Measurements from ENCODE around the gene ACKR3.

Gene ACKR3

GRCh38 chr2:236607471-236608187 is 38.0 kb downstream of the ACKR3 start:
- no peaks in the 10 kb centered on the region for H3K36me3 ChIP-seq (ENCODE audit: control insufficient read depth, insufficient read depth, low read length)
- H3K4me1 ChIP-seq (ENCODE audit: control insufficient read depth, insufficient read depth, low read length), result peaks cover 1% of the 10 kb centered on the region; the same call in 1 of the 2 replicates
- H3K27me3 ChIP-seq (ENCODE audit: control insufficient read depth, insufficient read depth, low read length), result no peaks in the 10 kb centered on the region; the same call in 1 of the 2 replicates
- no peak overlapping the region for H3K27ac ChIP-seq (ENCODE audit: low read length)
- DNase-seq (ENCODE audit: low read depth, low spot score), result no peak
- H3K4me3 ChIP-seq (ENCODE audit: low read length), result no peak overlapping the region
- H3K9me3 ChIP-seq (ENCODE audit: control insufficient read depth, insufficient read depth, low read length), result no peaks in the 10 kb centered on the region
- WGBS (ENCODE audit: insufficient coverage, insufficient read length), result no CpG with 5 or more reads among the region's 9 CpGs

- no peak for DNase-seq (ENCODE audit: low read depth, low spot score)
- H3K27ac ChIP-seq (ENCODE audit: low read length), result no peak overlapping the region
- no peaks in the 10 kb centered on the region for H3K36me3 ChIP-seq (ENCODE audit: control insufficient read depth, insufficient read depth, low read length)
- H3K4me1 ChIP-seq (ENCODE audit: control insufficient read depth, insufficient read depth, low read length), result peaks cover 1% of the 10 kb centered on the region; the same call in 1 of the 2 replicates
- H3K27me3 ChIP-seq (ENCODE audit: control insufficient read depth, insufficient read depth, low read length), result no peaks in the 10 kb centered on the region; the same call in 1 of the 2 replicates
- no peaks in the 10 kb centered on the region for H3K9me3 ChIP-seq (ENCODE audit: control insufficient read depth, insufficient read depth, low read length)
- H3K4me3 ChIP-seq (ENCODE audit: low read length), result no peak overlapping the region
- WGBS (ENCODE audit: insufficient coverage, insufficient read length), result no CpG with 5 or more reads among the region's 3 CpGs
Measured at GRCh38 chr2:236608188-236608525, 38.5 kb downstream of the ACKR3 start.

- Histone ChIP-seq H3K27me3 (ENCODE audit: control insufficient read depth, insufficient read depth, low read length) (no peaks in the 10 kb centered on the region; the same call in 1 of the 2 replicates), H3K4me1 (ENCODE audit: control insufficient read depth, insufficient read depth, low read length) (peaks cover 1% of the 10 kb centered on the region; the same call in 1 of the 2 replicates), H3K27ac (ENCODE audit: low read length) (no peak overlapping the region), H3K9me3 (ENCODE audit: control insufficient read depth, insufficient read depth, low read length) (no peaks in the 10 kb centered on the region), H3K4me3 (ENCODE audit: low read length) (no peak overlapping the region), H3K36me3 (ENCODE audit: control insufficient read depth, insufficient read depth, low read length) (no peaks in the 10 kb centered on the region)
- WGBS (ENCODE audit: insufficient coverage, insufficient read length), result no CpG with 5 or more reads among the region's 3 CpGs
- no peak for DNase-seq (ENCODE audit: low read depth, low spot score)
Measured at GRCh38 chr2:236608710-236609109, 39.1 kb downstream of the ACKR3 start.

GRCh38 chr2:236610991-236611821 is 41.6 kb downstream of the ACKR3 start:
- Histone ChIP-seq H3K9me3 (ENCODE audit: control insufficient read depth, insufficient read depth, low read length) (no peaks in the 10 kb centered on the region), H3K4me3 (ENCODE audit: low read length) (no peak overlapping the region), H3K36me3 (ENCODE audit: control insufficient read depth, insufficient read depth, low read length) (no peaks in the 10 kb centered on the region), H3K4me1 (ENCODE audit: control insufficient read depth, insufficient read depth, low read length) (peaks cover 1% of the 10 kb centered on the region; the same call in 1 of the 2 replicates), H3K27ac (ENCODE audit: low read length) (no peak overlapping the region), H3K27me3 (ENCODE audit: control insufficient read depth, insufficient read depth, low read length) (no peaks in the 10 kb centered on the region)
- no CpG with 5 or more reads among the region's 8 CpGs for WGBS (ENCODE audit: insufficient coverage, insufficient read length)
- no peak for DNase-seq (ENCODE audit: low read depth, low spot score)

GRCh38 chr2:236612737-236613136 is 43.1 kb downstream of the ACKR3 start:
- DNase-seq (ENCODE audit: low read depth, low spot score), result no peak
- H3K27ac ChIP-seq (ENCODE audit: low read length), result no peak overlapping the region
- no peaks in the 10 kb centered on the region for H3K36me3 ChIP-seq (ENCODE audit: control insufficient read depth, insufficient read depth, low read length)
- no peaks in the 10 kb centered on the region for H3K9me3 ChIP-seq (ENCODE audit: control insufficient read depth, insufficient read depth, low read length)
- H3K4me3 ChIP-seq (ENCODE audit: low read length), result no peak overlapping the region
- peaks cover 1% of the 10 kb centered on the region; the same call in 1 of the 2 replicates for H3K4me1 ChIP-seq (ENCODE audit: control insufficient read depth, insufficient read depth, low read length)
- no peaks in the 10 kb centered on the region for H3K27me3 ChIP-seq (ENCODE audit: control insufficient read depth, insufficient read depth, low read length)
- no CpG with 5 or more reads among the region's 10 CpGs for WGBS (ENCODE audit: insufficient coverage, insufficient read length)

GRCh38 chr2:236613612-236614011 is 44.0 kb downstream of the ACKR3 start:
- no peak overlapping the region for H3K4me3 ChIP-seq (ENCODE audit: low read length)
- no peaks in the 10 kb centered on the region for H3K9me3 ChIP-seq (ENCODE audit: control insufficient read depth, insufficient read depth, low read length)
- WGBS (ENCODE audit: insufficient coverage, insufficient read length), result no CpG with 5 or more reads among the region's 4 CpGs
- no peak overlapping the region for H3K27ac ChIP-seq (ENCODE audit: low read length)
- no peaks in the 10 kb centered on the region for H3K36me3 ChIP-seq (ENCODE audit: control insufficient read depth, insufficient read depth, low read length)
- H3K27me3 ChIP-seq (ENCODE audit: control insufficient read depth, insufficient read depth, low read length), result no peaks in the 10 kb centered on the region
- no peak for DNase-seq (ENCODE audit: low read depth, low spot score)
- no peaks in the 10 kb centered on the region for H3K4me1 ChIP-seq (ENCODE audit: control insufficient read depth, insufficient read depth, low read length)

GRCh38 chr2:236614551-236614950 is 44.9 kb downstream of the ACKR3 start:
- no peak for DNase-seq (ENCODE audit: low read depth, low spot score)
- Histone ChIP-seq H3K36me3 (ENCODE audit: control insufficient read depth, insufficient read depth, low read length) (no peaks in the 10 kb centered on the region), H3K27me3 (ENCODE audit: control insufficient read depth, insufficient read depth, low read length) (no peaks in the 10 kb centered on the region), H3K27ac (ENCODE audit: low read length) (no peak overlapping the region), H3K9me3 (ENCODE audit: control insufficient read depth, insufficient read depth, low read length) (no peaks in the 10 kb centered on the region), H3K4me1 (ENCODE audit: control insufficient read depth, insufficient read depth, low read length) (no peaks in the 10 kb centered on the region), H3K4me3 (ENCODE audit: low read length) (no peak overlapping the region)
- no CpG with 5 or more reads among the region's 5 CpGs for WGBS (ENCODE audit: insufficient coverage, insufficient read length)

GRCh38 chr2:236616031-236616430 is 46.4 kb downstream of the ACKR3 start:
- WGBS (ENCODE audit: insufficient coverage, insufficient read length), result no CpG with 5 or more reads among the region's 6 CpGs
- Histone ChIP-seq H3K4me1 (ENCODE audit: control insufficient read depth, insufficient read depth, low read length) (no peaks in the 10 kb centered on the region), H3K27me3 (ENCODE audit: control insufficient read depth, insufficient read depth, low read length) (no peaks in the 10 kb centered on the region), H3K27ac (ENCODE audit: low read length) (no peak overlapping the region), H3K36me3 (ENCODE audit: control insufficient read depth, insufficient read depth, low read length) (no peaks in the 10 kb centered on the region), H3K4me3 (ENCODE audit: low read length) (no peak overlapping the region), H3K9me3 (ENCODE audit: control insufficient read depth, insufficient read depth, low read length) (no peaks in the 10 kb centered on the region)
- DNase-seq (ENCODE audit: low read depth, low spot score), result no peak

GRCh38 chr2:236616624-236617023 is 47.0 kb downstream of the ACKR3 start:
- WGBS (ENCODE audit: insufficient coverage, insufficient read length), result no CpG with 5 or more reads among the region's 7 CpGs
- Histone ChIP-seq H3K4me1 (ENCODE audit: control insufficient read depth, insufficient read depth, low read length) (no peaks in the 10 kb centered on the region), H3K27ac (ENCODE audit: low read length) (no peak overlapping the region), H3K36me3 (ENCODE audit: control insufficient read depth, insufficient read depth, low read length) (no peaks in the 10 kb centered on the region), H3K27me3 (ENCODE audit: control insufficient read depth, insufficient read depth, low read length) (no peaks in the 10 kb centered on the region), H3K9me3 (ENCODE audit: control insufficient read depth, insufficient read depth, low read length) (no peaks in the 10 kb centered on the region), H3K4me3 (ENCODE audit: low read length) (no peak overlapping the region)
- DNase-seq (ENCODE audit: low read depth, low spot score), result no peak

- H3K27ac ChIP-seq (ENCODE audit: low read length), result no peak overlapping the region
- no peaks in the 10 kb centered on the region for H3K36me3 ChIP-seq (ENCODE audit: control insufficient read depth, insufficient read depth, low read length)
- DNase-seq (ENCODE audit: low read depth, low spot score), result no peak
- no peaks in the 10 kb centered on the region for H3K4me1 ChIP-seq (ENCODE audit: control insufficient read depth, insufficient read depth, low read length)
- H3K4me3 ChIP-seq (ENCODE audit: low read length), result no peak overlapping the region
- H3K27me3 ChIP-seq (ENCODE audit: control insufficient read depth, insufficient read depth, low read length), result no peaks in the 10 kb centered on the region
- WGBS (ENCODE audit: insufficient coverage, insufficient read length), result no CpG with 5 or more reads among the region's 6 CpGs
- no peaks in the 10 kb centered on the region for H3K9me3 ChIP-seq (ENCODE audit: control insufficient read depth, insufficient read depth, low read length)
Measured at GRCh38 chr2:236617221-236617737, 47.7 kb downstream of the ACKR3 start.
